ENCODE results near the gene REG3G.
A peak's percentile ranks its signal among the peaks of the same experiment; 100 is the strongest.

REG3G gene

GRCh38 chr2:79025421-79025820 is at the start of gene REG3G:
Gene REG3G (plus strand): TSS chr2:79025702. CDS start chr2:79026094, 392 bp downstream.
- in situ Hi-C loops (cut with MboI; ENCODE audit: low pct_unique_long_range_greater_than_20kb, low sequenced_read_pairs, unreplicated experiment): loop anchor here (25.0 kb wide), 2 partner anchors 88 to 862 kb away; no protein-coding TSS in a partner anchor
- no peak for DNase-seq (ENCODE audit: low spot score)
- TF ChIP-seq CTCF (IDR thresholded peaks at IDR 0.05; ENCODE audit: extremely low read depth, insufficient read depth, missing control alignments): no peak

GRCh38 chr2:78977661-78978145 is 47.8 kb upstream of the REG3G start:
- DNase-seq (ENCODE audit: low spot score): peak; percentile 65
- TF ChIP-seq CTCF (IDR thresholded peaks at IDR 0.05; ENCODE audit: extremely low read depth, insufficient read depth, missing control alignments): no peak
- in situ Hi-C loops (cut with MboI; ENCODE audit: low pct_unique_long_range_greater_than_20kb, low sequenced_read_pairs, unreplicated experiment): no loop called here

- in situ Hi-C loops (cut with MboI; ENCODE audit: low pct_unique_long_range_greater_than_20kb, low sequenced_read_pairs, unreplicated experiment): no loop called here
- no peak for DNase-seq (ENCODE audit: low spot score)
- no peak for TF ChIP-seq CTCF (IDR thresholded peaks at IDR 0.05; ENCODE audit: extremely low read depth, insufficient read depth, missing control alignments)
These were observed 47.2 kb upstream of the REG3G start for GRCh38 chr2:78978340-78978739.

GRCh38 chr2:78979380-78980151 is 45.9 kb upstream of the REG3G start:
- in situ Hi-C loops (cut with MboI; ENCODE audit: low pct_unique_long_range_greater_than_20kb, low sequenced_read_pairs, unreplicated experiment): no loop called here
- peak; percentile 38 for DNase-seq (ENCODE audit: low spot score)
- peak; percentile 79 for TF ChIP-seq CTCF (IDR thresholded peaks at IDR 0.05; ENCODE audit: extremely low read depth, insufficient read depth, missing control alignments)

GRCh38 chr2:78980152-78980465 is 45.4 kb upstream of the REG3G start:
- TF ChIP-seq CTCF (IDR thresholded peaks at IDR 0.05; ENCODE audit: extremely low read depth, insufficient read depth, missing control alignments): no peak
- in situ Hi-C loops (cut with MboI; ENCODE audit: low pct_unique_long_range_greater_than_20kb, low sequenced_read_pairs, unreplicated experiment): no loop called here
- DNase-seq (ENCODE audit: low spot score): no peak

GRCh38 chr2:78980871-78981270 is 44.6 kb upstream of the REG3G start:
- TF ChIP-seq CTCF (IDR thresholded peaks at IDR 0.05; ENCODE audit: extremely low read depth, insufficient read depth, missing control alignments): no peak
- in situ Hi-C loops (cut with MboI; ENCODE audit: low pct_unique_long_range_greater_than_20kb, low sequenced_read_pairs, unreplicated experiment): no loop called here
- DNase-seq (ENCODE audit: low spot score): no peak
